ENCODE measurements around the gene CDCP1.

CDCP1 gene

DNA sequence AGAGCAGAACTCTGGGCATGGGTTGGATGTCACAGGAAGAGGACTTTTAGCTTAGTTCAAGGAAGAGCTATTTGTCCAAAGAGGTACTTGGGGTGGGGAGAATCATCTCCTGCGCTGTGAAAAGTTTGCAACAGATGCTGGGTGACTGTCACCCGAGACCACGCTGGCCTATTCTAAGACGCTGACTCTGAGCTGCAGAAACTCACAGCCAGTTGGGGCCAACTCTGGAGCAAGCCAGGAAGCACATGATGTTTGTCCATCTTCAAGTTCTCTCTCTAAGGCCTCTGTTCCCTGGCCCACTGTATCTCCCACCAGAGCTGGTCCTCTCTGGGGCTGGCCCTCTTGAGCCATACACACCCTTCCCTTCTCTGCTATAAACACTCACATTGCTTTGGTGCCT is 17.9 kb upstream of the CDCP1 start:
- H3K27ac ChIP-seq = no peak overlapping the region
- TF ChIP-seq, protein P1, sequence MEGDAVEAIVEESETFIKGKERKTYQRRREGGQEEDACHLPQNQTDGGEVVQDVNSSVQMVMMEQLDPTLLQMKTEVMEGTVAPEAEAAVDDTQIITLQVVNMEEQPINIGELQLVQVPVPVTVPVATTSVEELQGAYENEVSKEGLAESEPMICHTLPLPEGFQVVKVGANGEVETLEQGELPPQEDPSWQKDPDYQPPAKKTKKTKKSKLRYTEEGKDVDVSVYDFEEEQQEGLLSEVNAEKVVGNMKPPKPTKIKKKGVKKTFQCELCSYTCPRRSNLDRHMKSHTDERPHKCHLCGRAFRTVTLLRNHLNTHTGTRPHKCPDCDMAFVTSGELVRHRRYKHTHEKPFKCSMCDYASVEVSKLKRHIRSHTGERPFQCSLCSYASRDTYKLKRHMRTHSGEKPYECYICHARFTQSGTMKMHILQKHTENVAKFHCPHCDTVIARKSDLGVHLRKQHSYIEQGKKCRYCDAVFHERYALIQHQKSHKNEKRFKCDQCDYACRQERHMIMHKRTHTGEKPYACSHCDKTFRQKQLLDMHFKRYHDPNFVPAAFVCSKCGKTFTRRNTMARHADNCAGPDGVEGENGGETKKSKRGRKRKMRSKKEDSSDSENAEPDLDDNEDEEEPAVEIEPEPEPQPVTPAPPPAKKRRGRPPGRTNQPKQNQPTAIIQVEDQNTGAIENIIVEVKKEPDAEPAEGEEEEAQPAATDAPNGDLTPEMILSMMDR (conservative IDR thresholded peaks at IDR 0.05) = no peak
- no peak for TF ChIP-seq ZFX (IDR thresholded peaks at IDR 0.05)

DNA sequence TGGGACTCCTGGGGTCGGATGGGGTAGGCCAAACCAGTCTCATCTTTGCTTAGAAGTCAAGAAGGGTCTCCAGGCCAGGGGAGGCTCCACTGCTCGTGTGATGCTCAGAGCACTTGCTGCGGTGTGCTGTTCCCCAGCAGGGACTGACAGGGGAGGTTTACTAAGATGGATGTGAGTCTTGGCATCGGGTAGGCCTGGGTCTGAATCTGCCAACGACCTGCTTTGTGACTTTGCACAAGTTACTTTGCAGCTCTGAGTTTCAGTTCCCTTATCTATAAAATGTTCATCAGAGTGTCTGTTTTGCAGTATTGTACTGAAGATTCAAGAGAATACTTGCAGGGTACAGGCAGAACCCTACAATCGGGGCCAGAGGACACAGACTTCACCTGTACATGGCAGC is 17.3 kb upstream of the CDCP1 start:
- TF ChIP-seq ZFX (IDR thresholded peaks at IDR 0.05) = no peak
- TF ChIP-seq, protein P1 (conservative IDR thresholded peaks at IDR 0.05) = no peak
- no peak overlapping the region for H3K27ac ChIP-seq

DNA sequence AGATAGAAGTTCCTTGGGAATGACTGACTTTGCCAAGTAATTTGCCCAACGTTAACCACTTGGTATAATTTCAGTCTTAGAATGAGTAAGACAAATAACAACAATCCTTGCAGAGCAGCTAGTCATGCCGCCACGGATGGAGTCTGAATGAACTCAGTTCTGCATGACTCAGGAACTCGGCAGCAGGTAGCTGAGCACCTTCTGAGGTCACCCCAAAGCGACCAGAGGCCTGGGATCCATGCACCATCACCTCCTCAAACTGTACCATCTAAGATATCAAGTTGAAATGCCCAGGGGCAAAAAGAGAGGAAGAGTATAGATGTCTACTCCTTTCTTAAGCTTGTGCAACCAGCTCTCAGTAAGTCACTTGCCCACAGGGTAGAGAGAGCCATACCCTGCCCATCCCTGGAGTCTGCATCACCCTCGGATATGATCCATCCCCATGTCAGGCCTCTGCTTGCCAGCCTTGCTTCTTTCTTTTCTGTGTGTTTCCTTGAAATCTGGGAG is 8.5 kb upstream of the CDCP1 start:
- no peak for TF ChIP-seq ZFX (IDR thresholded peaks at IDR 0.05)
- TF ChIP-seq, protein P1 (conservative IDR thresholded peaks at IDR 0.05) = no peak
- H3K27ac ChIP-seq = no peak overlapping the region

DNA sequence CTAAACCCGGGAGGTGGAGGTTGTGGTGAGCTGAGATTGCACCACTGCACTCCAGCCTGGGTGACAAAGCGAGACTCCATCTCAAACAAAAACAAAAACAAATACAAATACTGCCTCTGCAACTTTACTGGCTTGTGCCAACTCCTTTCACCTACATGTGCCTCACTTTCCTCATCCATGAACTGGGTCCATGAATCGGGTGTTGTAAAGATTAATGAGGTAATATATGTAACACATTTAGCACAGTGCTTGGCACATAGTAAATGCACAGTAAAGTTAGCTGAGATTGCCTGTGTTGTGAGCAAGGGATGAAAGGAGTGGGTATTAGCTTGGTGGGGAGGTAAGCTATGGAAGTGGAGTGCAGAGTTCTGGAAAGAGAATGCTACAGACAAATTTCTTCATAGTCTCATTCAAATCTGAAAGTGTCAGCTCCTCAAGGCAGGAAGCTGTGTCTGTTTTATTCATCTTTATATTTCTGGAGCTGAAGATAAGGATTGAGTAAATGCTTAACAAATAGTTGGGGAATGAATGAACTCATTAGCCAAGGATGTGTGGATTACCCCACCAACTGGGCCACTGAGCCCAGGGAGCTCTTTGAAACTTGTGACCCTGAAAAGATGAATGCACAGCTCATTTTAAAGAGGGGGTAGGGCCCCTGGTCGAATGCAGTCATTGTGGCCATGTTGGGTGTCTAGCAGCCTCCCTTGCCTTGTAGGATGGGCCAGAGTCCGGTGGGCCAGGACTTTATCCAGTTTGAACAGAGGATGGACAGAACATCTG is 7.7 kb upstream of the CDCP1 start:
- no peak overlapping the region for H3K27ac ChIP-seq
- TF ChIP-seq ZFX (IDR thresholded peaks at IDR 0.05) = no peak
- TF ChIP-seq, protein P1 (conservative IDR thresholded peaks at IDR 0.05) = no peak

DNA sequence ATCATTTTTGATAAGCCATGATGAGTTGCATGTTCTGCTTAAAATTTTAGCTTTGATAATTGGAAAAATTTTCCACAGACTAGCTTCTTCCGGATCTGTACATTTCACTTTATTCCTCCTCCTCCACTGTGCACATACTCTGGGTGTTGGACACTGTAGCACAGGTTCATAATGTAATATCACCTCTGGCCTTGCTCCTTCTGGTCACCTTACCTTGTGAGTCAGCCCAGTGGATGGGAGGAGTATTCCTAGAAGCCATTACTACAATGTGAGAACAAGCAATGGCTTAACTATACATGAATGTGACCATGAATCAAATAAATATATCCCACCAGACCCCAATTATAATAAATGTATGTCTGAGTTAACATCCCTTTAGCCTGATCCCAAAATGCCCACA is 6.1 kb upstream of the CDCP1 start:
- no peak overlapping the region for H3K27ac ChIP-seq
- no peak for TF ChIP-seq ZFX (IDR thresholded peaks at IDR 0.05)
- TF ChIP-seq, protein P1 (conservative IDR thresholded peaks at IDR 0.05) = no peak

DNA sequence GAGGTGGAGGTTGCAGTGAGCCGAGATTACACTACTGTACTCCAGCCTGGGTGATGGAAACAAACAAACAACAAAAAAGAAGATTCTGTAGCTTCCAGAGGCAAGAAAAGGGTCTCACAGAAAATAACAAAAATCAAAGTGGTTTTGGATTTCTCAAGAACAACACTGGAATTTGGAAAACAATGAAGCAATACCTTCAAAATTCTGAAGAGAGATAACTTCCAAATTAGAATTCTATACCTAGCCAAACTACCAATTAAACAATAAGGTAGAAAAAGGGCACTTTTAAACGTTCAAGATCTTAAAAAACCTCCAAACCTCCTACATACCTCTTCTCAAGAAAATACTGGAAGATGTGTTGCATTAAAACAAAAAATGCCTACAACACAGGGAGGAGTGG is 4.9 kb upstream of the CDCP1 start:
- H3K27ac ChIP-seq = no peak overlapping the region
- no peak for TF ChIP-seq ZFX (IDR thresholded peaks at IDR 0.05)
- TF ChIP-seq, protein P1 (conservative IDR thresholded peaks at IDR 0.05) = no peak

DNA sequence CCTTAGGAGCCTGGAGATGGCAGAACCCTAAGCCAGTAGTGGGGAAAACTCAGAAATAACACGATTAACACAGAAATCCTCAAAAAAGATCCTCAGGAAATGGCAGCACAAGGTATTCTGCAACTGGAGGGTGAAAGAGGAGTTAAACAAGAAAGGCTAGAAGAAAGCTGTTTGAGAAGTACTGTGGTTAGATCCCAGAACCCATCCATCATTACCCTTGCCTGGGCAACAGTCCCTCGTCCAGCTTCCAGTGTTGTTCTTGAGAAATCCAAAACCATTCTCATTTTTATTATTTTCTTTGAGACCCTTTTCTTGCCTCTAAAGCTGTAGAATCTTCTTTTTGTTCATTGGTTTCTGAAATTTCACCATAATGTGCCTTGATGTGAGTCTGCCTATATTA is 2.7 kb upstream of the CDCP1 start:
- H3K27ac ChIP-seq = no peak overlapping the region
- TF ChIP-seq, protein P1 (conservative IDR thresholded peaks at IDR 0.05) = no peak
- no peak for TF ChIP-seq ZFX (IDR thresholded peaks at IDR 0.05)
